ENCODE results near the gene CADM2.
A peak's percentile ranks its signal among the peaks of the same experiment; 100 is the strongest.

The CADM2 gene

GRCh38 chr3:85189731-85190130, 230.9 kb downstream of the CADM2 start:
- DNase-seq (ENCODE audit: low spot score), result no peak

DNA sequence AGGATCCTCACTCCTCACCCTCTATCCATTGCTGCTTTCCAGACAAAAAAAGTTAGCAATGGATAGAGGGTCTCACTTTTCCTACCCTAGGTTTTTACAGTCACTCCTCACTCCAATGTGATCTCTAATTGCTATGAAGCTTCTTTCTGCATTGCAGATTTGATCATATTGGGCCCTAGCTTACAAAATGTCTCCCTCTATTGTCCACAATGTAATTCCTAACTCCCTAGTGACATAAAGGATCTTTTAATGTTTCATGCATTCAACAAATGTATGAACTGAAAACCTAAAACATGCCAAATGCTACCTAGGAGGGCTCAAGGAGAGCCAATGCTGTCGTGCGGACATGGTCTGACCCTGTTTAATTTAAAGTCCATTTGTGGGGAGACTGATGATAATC, 234.8 kb downstream of the CADM2 start:
- no peak for DNase-seq (ENCODE audit: low spot score)

- DNase-seq (ENCODE audit: low spot score), result no peak
These were observed 249.9 kb downstream of the CADM2 start for GRCh38 chr3:85208650-85209049.

- DNase-seq (ENCODE audit: low spot score), result no peak
These were observed 251.8 kb downstream of the CADM2 start for GRCh38 chr3:85210540-85210939.

DNA sequence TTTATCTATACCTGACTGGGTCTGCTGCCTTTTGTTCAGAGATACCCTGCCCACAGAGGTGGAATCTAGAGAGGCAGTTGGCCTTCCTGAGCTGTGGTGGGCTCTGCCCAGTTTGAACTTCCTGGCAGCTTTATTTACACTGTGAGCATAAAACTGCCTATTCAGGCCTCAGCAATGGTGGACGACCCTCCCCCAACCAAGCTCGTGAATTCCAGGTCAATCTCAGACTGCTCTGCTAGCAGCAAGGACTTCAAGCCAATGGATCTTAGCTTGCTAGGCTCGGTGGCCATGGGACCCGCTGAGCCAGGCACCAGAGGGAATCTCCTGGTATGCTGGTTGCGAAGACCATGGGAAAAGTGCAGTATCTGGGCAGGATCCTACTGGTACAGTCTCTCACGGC, 270.2 kb downstream of the CADM2 start:
- DNase-seq (ENCODE audit: low spot score), result no peak

GRCh38 chr3:85244091-85244490, 285.3 kb downstream of the CADM2 start:
- no peak for DNase-seq (ENCODE audit: low spot score)

GRCh38 chr3:85244519-85244918, 285.7 kb downstream of the CADM2 start:
- no peak for DNase-seq (ENCODE audit: low spot score)

- no peak for DNase-seq (ENCODE audit: low spot score)
These were observed 293.0 kb downstream of the CADM2 start for GRCh38 chr3:85251766-85252165.

DNA sequence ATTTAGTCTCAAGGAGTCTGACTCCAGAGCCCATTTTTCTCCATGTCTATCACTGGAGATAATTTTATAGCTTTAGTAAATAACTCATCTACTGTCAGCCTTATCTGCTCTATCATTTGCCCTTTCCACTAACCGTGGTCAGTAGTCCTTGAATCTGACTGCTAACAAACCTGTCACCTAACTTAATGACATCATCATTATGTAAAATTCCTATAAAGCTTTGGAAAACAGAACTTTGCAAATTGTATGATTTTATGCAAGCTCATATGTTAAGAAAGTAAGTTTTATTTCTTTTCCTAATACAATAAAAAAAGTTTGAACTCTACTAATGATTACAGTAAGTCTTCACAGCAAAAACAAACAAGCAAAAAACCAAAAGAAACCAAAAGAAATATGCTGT, 293.9 kb downstream of the CADM2 start:
- DNase-seq (ENCODE audit: low spot score), result no peak

DNA sequence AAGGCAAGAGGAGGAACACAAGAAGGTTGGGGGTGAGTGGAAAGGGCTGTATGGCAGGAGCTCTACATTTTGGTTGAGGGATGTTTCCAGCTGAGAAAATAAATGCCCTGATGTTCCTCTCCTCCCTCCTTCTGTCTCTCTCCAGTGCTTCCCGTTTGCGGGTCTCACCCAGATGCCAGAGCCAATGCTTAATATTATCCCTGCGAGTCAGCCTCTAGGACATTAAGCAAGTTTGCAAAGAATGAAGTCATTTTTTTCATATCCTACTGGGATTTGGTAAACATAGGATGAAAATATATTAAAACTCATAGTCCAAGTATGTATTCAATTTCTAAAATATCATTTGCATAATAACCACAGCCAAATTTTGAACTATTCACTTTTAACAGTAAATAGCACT, 295.9 kb downstream of the CADM2 start:
- no peak for DNase-seq (ENCODE audit: low spot score)

- DNase-seq (ENCODE audit: low spot score), result peak; percentile 7
These were observed 297.2 kb downstream of the CADM2 start for GRCh38 chr3:85255949-85256348.

DNA sequence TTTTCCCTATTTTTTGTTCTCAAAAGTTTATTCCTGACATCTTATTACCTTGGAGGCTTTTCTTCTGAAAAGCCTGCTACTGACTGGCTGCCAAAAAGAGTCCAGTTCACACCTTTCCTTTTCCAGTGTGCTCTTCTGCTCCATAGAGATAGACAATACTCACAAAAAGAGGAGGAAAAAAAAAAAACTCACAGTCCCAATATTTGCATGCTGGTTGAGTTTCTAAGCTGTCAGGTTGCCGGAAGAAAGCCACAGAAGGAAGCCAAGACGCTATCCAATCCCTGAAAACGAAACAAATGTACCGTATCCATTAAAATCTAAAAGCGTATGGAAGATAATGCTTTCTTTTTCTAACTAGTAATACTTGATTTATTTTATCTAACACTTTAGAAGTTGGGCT, 299.5 kb downstream of the CADM2 start:
- DNase-seq (ENCODE audit: low spot score), result no peak

DNA sequence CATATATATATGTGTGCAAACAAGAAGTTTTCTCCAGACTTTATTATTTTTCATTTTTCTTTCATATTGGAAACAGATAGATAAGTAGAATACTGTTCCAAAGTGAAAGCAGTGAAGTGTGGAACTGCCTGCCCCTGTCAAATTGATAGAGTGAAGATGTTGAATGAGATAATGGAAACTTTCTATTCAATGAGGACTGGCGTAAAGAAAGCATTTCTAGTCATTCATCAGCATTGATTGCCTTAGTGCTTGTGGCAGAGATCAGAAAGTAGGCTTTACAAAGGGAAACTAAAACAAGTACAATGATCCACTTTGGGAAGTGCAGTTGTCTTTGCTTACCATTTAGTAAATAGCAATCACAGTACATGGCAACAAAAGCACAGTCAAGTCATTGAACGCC, 300.0 kb downstream of the CADM2 start:
- no peak for DNase-seq (ENCODE audit: low spot score)

DNA sequence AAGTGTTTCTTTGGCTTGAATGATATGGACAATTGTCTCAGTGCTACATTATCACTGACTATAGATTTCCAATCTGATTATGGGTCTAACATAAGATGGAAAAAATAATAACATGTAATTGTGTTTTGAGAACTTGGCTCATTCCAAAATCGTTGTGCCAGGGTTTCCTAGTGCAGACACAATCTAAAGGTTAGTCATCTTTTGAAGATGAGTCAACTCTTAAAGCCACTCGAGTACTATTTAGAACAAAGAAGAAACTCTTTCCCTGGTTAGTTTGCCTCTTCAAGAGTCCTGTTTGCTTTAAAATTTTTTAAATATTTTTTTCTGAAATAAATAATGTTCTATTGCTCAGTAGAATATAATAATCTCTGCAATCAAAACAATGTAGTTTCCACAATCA, 301.0 kb downstream of the CADM2 start:
- no peak for DNase-seq (ENCODE audit: low spot score)

DNA sequence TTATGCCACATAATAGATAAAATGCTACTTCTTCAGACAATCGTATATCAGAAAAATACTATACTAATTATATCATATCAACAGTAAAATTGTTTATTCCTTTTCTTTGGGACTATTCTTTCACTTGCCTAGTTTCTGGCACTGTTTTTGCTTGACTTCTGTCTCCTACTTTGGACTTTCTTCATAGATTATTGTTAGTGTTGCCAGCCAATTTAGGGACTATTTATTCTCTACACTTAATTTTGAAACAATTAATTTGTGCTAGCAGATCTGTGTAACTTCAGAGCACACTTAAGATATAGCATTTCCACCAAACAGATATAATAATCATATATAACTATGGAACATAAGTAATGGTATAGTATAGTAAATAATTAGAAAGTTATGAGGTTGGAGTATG, 305.6 kb downstream of the CADM2 start:
- no peak for DNase-seq (ENCODE audit: low spot score)

DNA sequence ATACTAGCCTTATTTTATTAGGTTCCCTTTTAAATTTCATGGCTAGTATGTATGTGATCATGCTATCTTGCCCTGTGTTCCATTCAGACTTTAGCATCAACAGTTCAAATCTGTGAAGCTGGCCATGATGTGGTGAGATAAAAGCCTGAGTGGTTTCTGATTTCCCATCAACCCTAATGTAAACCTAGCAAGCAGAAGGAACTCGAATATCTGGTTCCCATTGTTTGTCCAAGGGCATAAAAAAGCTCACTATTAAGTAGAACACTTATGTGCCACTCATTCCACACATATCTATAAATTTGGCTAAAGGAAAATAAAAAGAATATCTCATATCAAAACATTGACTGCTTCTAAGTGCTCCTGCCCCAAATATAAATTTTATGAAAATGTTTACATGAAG, 311.7 kb downstream of the CADM2 start:
- DNase-seq (ENCODE audit: low spot score), result no peak

GRCh38 chr3:85271911-85272310, 313.1 kb downstream of the CADM2 start:
- no peak for DNase-seq (ENCODE audit: low spot score)

DNA sequence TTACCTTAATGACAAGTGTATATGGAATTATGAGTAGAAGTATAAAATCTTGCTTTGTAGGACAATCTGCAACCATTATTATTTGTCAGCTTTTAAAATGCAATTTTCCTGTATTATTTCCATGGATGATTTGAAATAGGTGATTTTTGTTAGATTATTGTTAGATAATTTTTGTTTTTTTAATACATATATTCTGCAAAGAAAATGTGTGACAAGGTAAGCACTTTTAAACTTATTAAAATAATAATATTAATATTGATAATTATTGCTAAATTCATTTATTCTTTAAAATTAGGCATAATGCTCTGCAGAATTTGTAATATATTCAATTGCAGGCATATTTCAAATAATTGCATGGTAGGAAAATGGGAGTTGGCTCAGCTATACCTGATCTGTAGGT, 329.5 kb downstream of the CADM2 start:
- DNase-seq (ENCODE audit: low spot score), result no peak

DNA sequence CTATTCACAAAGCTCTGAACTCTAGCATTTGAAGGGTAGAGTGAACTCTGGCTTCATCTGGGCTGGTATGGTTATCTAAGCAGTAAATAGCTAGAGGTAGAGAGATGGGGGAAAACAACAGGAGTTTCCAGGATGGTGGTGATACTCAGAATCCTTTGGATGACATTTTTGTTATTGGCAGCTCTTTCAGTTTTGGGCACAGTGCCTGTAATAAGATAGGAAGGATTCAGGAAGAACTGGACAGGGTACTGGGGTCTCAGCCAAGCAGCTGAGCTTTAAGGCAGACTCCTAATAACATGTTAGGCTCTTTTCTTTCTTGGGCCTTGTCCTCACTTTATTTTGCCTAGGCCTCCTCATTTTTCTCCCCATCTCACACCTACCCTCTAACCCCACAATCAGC, 338.5 kb downstream of the CADM2 start:
- DNase-seq (ENCODE audit: low spot score), result no peak

GRCh38 chr3:85298032-85298431, 339.2 kb downstream of the CADM2 start:
- no peak for DNase-seq (ENCODE audit: low spot score)

GRCh38 chr3:85303156-85303555, 344.4 kb downstream of the CADM2 start:
- DNase-seq (ENCODE audit: low spot score), result no peak

DNA sequence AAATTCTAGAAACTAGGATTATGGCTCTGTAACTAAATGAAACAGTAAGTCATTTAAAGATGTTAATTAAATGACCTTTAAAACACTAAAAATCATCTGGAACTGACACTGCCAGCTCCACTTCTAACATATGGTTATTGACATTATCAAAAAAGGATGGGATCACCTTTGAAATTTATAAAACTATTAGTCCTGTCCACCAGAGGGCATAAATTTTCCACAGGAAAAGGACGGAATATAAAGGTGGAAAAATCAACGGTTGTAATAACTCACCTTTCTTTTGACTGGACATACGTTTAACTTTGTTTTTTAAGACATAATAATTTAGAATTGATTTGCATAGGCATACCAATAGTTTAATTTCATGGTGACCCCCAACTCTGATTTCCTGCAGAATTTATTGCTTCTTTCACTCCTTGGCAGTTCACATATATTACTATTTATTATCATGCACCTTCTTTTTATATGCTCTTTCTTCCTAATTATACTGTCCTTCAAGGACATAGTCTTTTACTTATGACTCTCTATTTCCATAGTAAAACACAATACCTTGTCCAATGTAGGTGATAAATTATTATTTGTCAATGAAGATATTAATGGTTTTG, 345.7 kb downstream of the CADM2 start:
- DNase-seq (ENCODE audit: low spot score), result no peak

GRCh38 chr3:85312331-85312730, 353.5 kb downstream of the CADM2 start:
- no peak for DNase-seq (ENCODE audit: low spot score)

- no peak for DNase-seq (ENCODE audit: low spot score)
These were observed 354.6 kb downstream of the CADM2 start for GRCh38 chr3:85313380-85313779.

DNA sequence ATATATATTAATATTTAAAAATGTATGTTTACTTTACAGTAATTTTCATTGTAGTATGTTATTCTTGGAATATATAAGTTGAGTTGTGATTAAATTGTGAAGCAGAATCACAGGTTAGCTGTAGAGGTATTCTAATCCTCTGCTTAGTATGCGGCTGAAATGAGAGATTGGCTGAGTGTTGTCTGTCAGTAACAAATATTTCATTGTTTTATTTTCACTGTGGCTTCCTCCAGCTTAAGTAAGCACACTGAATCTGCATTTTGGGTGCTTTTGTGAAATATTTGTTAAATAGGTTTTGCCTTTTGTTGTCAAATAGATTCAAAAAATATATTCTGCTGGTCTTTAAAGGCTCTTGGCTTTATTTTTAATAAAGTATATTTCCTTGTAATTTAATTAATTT, 357.5 kb downstream of the CADM2 start:
- no peak for DNase-seq (ENCODE audit: low spot score)
